ENCODE results near the gene C14orf93. TPM values are rescaled to one million over a fixed set of nuclear protein-coding genes. Genes with fewer than 3 reads are reported as not detected.

C14orf93 gene
- total and polyA plus RNA-seq, 9 of the 15 experiments (the other 6 are each of a cell fraction or from before 2014, with no cell fraction given) = 2.2 to 22.4 (median 16.1) TPM

DNA sequence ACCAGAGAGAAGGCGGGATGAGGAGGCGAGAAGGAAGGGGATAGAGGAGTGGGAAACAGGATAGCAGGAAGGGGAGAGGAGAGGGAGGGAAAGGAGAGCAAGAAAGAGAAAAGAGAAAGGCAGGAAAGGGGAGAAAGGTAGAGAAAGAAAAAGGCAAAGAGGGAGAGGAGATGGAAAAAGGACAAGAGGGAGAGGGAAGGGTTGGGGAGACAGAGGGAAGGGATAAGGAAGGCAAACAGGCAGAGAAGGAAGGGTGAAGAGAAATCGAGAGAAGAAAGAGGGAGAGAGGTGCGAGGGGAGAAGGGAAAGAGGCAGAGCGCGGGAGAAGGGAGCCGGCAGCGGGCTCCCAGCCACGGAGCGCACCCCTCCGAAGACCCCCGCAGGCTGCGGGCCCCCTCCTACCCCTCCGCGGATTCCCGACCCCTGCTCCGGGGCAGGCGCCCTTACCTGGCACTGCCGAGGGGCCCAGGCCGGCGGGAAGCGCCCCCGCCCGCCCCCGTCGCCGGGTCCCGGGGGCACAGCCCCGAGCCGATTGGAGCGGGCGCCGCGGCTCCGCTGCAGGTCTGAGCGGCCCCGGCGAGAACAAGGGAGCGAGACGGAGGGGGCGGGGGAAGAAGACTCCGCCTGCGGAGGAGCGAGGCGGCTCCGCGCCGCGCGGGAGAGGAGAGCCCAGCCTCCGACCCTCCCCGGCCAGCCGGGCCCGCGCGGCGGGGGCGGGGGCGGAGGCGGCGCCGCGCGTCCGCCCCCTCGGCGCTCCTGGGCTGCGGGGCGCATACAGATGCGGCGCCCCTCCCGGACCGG lies 47.2 kb upstream of the C14orf93 start, which contains the start of gene CDH24 (continued):
- TF ChIP-seq CREBBP (IDR thresholded peaks at IDR 0.05; ENCODE audit: low read depth, low read length) (no peak), HNRNPL (IDR thresholded peaks at IDR 0.05; ENCODE audit: low read depth, low read length) (0 out of 2 replicates have a peak, but pooled peaks have one; percentile 18), RFX1 (IDR thresholded peaks at IDR 0.05) (no peak), RBM17 (IDR thresholded peaks at IDR 0.05; ENCODE audit: borderline replicate concordance, low read depth, low read length) (no peak), KHSRP (IDR thresholded peaks at IDR 0.05) (no peak), CBFA2T3 (IDR thresholded peaks at IDR 0.05) (no peak), SRSF9 (IDR thresholded peaks at IDR 0.05; ENCODE audit: borderline replicate concordance, low read depth, low read length) (no peak), RBM14 (IDR thresholded peaks at IDR 0.05; ENCODE audit: borderline replicate concordance, insufficient read depth, low read depth, low read length) (no peak), FOXA3 (CRISPR knock-in tag; conservative IDR thresholded peaks at IDR 0.05 in 1 of 2, IDR thresholded peaks at IDR 0.05 in 1 of 2) (no peak), SOX6 (IDR thresholded peaks at IDR 0.05) (no peak), CHCHD3 (CRISPR knock-in tag; IDR thresholded peaks at IDR 0.05) (no peak), HEY1 (CRISPR knock-in tag; IDR thresholded peaks at IDR 0.05; ENCODE audit: borderline replicate concordance) (no peak), TEAD4 (IDR thresholded peaks at IDR 0.05; ENCODE audit: low read length) (no peak), TEAD4 (CRISPR knock-in tag; IDR thresholded peaks at IDR 0.05; ENCODE audit: borderline replicate concordance) (no peak), ZNF695 (CRISPR knock-in tag; IDR thresholded peaks at IDR 0.05) (no peak), PPARD (CRISPR knock-in tag; IDR thresholded peaks at IDR 0.05) (no peak), ZSCAN29 (IDR thresholded peaks at IDR 0.05) (no peak), BACH1 (tag; IDR thresholded peaks at IDR 0.05) (no peak), RBBP5 (IDR thresholded peaks at IDR 0.05; ENCODE audit: borderline replicate concordance, insufficient read depth, low read length, poor library complexity, severe bottlenecking) (no peak), HNRNPLL (IDR thresholded peaks at IDR 0.05; ENCODE audit: low read depth, low read length, poor library complexity, severe bottlenecking) (peak; percentile 7), RBM34 (IDR thresholded peaks at IDR 0.05; ENCODE audit: borderline replicate concordance, insufficient read depth, low read length) (no peak), ZFP1 (CRISPR knock-in tag; IDR thresholded peaks at IDR 0.05) (no peak), CBX5 (IDR thresholded peaks at IDR 0.05; ENCODE audit: borderline replicate concordance, low read depth) (no peak)
- TF ChIP-seq, protein P1, sequence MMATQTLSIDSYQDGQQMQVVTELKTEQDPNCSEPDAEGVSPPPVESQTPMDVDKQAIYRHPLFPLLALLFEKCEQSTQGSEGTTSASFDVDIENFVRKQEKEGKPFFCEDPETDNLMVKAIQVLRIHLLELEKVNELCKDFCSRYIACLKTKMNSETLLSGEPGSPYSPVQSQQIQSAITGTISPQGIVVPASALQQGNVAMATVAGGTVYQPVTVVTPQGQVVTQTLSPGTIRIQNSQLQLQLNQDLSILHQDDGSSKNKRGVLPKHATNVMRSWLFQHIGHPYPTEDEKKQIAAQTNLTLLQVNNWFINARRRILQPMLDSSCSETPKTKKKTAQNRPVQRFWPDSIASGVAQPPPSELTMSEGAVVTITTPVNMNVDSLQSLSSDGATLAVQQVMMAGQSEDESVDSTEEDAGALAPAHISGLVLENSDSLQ (IDR thresholded peaks at IDR 0.05) = no peak
- TF ChIP-seq, protein P2, sequence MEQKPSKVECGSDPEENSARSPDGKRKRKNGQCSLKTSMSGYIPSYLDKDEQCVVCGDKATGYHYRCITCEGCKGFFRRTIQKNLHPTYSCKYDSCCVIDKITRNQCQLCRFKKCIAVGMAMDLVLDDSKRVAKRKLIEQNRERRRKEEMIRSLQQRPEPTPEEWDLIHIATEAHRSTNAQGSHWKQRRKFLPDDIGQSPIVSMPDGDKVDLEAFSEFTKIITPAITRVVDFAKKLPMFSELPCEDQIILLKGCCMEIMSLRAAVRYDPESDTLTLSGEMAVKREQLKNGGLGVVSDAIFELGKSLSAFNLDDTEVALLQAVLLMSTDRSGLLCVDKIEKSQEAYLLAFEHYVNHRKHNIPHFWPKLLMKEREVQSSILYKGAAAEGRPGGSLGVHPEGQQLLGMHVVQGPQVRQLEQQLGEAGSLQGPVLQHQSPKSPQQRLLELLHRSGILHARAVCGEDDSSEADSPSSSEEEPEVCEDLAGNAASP (IDR thresholded peaks at IDR 0.05) = no peak
- TF ChIP-seq, protein P3, sequence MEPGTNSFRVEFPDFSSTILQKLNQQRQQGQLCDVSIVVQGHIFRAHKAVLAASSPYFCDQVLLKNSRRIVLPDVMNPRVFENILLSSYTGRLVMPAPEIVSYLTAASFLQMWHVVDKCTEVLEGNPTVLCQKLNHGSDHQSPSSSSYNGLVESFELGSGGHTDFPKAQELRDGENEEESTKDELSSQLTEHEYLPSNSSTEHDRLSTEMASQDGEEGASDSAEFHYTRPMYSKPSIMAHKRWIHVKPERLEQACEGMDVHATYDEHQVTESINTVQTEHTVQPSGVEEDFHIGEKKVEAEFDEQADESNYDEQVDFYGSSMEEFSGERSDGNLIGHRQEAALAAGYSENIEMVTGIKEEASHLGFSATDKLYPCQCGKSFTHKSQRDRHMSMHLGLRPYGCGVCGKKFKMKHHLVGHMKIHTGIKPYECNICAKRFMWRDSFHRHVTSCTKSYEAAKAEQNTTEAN (CRISPR knock-in tag; IDR thresholded peaks at IDR 0.05) = no peak
